GM12892 (cell line): Measurements from ENCODE around the gene DCTN4. TPM values are rescaled to one million over a fixed set of nuclear protein-coding genes. Genes with fewer than 3 reads are reported as not detected.
"Not testable (repeated sequence)": the region's sequence is repeated elsewhere in the genome, so short reads cannot be mapped to it uniquely, and the experiment has no call there.

Experiments used
- DNase-seq: peaks from one replicate; pipeline ENCODE4 v3.0.0; 2011; ENCODE audit not compliant: insufficient read length
- FAIRE-seq: peaks from 2 replicates; lab custom pipeline; 2011; peaks lifted over from hg19 to GRCh38; lab: Jason Lieb, UNC
- POLR2A ChIP-seq: IDR thresholded peaks from 2 replicates; pipeline ENCODE4 v1.6.1; 2011; ENCODE audit warnings: low read depth, low read length, control low read depth
- POLR2AphosphoS5 ChIP-seq: IDR thresholded peaks from 2 replicates; pipeline ENCODE4 v1.6.1; 2011; ENCODE audit warnings: low read depth, low read length, control low read depth
- TAF1 ChIP-seq: IDR thresholded peaks from 2 replicates; pipeline ENCODE4 v1.6.1; 2011; ENCODE audit warnings: low read depth, mild to moderate bottlenecking, control low read depth, low read length, borderline replicate concordance
- polyA plus RNA-seq: library from polyadenylated mRNA; unstranded; fragments of >200 nt; gene quantifications from one replicate; pipeline ENCODE4 v1.2.1, GENCODE V29; 2012; ENCODE audit warnings: missing spikeins, inconsistent platforms; ENCODE audit not compliant: missing spikeins

The DCTN4 gene
- 19.5 TPM for polyA plus RNA-seq

- TF ChIP-seq POLR2AphosphoS5 (peak; percentile 86), TAF1 (peak; percentile 88), POLR2A (peak; percentile 89; the same call in 1 of the 2 replicates)
- FAIRE-seq, result peak; percentile 94
- peak; percentile 73 for DNase-seq
Observed at GRCh38 chr5:150758531-150759333, at the start of gene DCTN4. TSS of gene DCTN4 (minus strand) at chr5:150759017. CDS start at chr5:150758993, 24 bp downstream.

- no peak for TF ChIP-seq POLR2A
- TF ChIP-seq TAF1, result no peak
- TF ChIP-seq POLR2AphosphoS5, result no peak
- no peak for DNase-seq
- FAIRE-seq, result no peak
Observed at GRCh38 chr5:150804388-150804787, 45.6 kb upstream of the DCTN4 start.

GRCh38 chr5:150801117-150801927, 42.5 kb upstream of the DCTN4 start:
- peak; percentile 82 for FAIRE-seq
- DNase-seq, result no peak
- TF ChIP-seq POLR2A (no peak), TAF1 (no peak), POLR2AphosphoS5 (no peak)

GRCh38 chr5:150797384-150797783, 38.6 kb upstream of the DCTN4 start:
- no peak for TF ChIP-seq POLR2AphosphoS5
- no peak for TF ChIP-seq POLR2A
- TF ChIP-seq TAF1, result no peak
- FAIRE-seq (no peak), DNase-seq (no peak)

- no peak for DNase-seq
- FAIRE-seq, result no peak
- TF ChIP-seq TAF1, result no peak
- TF ChIP-seq POLR2AphosphoS5, result no peak
- TF ChIP-seq POLR2A, result no peak
Observed at GRCh38 chr5:150794927-150795326, 36.1 kb upstream of the DCTN4 start.

- not testable (repeated sequence) for FAIRE-seq, DNase-seq
Observed at GRCh38 chr5:150793423-150793888, 34.6 kb upstream of the DCTN4 start.

GRCh38 chr5:150791536-150791935, 32.7 kb upstream of the DCTN4 start:
- TF ChIP-seq TAF1 (no peak), POLR2AphosphoS5 (no peak), POLR2A (no peak)
- DNase-seq, result no peak
- FAIRE-seq, result no peak

GRCh38 chr5:150789943-150790611, 31.3 kb upstream of the DCTN4 start:
- TF ChIP-seq POLR2AphosphoS5, result no peak
- TF ChIP-seq POLR2A, result no peak
- TF ChIP-seq TAF1, result no peak
- DNase-seq (no peak), FAIRE-seq (peak; percentile 84)

GRCh38 chr5:150789450-150789849, 30.6 kb upstream of the DCTN4 start:
- DNase-seq (no peak), FAIRE-seq (no peak)
- no peak for TF ChIP-seq POLR2A
- no peak for TF ChIP-seq POLR2AphosphoS5
- TF ChIP-seq TAF1, result no peak

- FAIRE-seq (no peak), DNase-seq (no peak)
- TF ChIP-seq POLR2A (no peak), POLR2AphosphoS5 (no peak), TAF1 (no peak)
Observed at GRCh38 chr5:150788977-150789376, 30.2 kb upstream of the DCTN4 start.

- TF ChIP-seq TAF1, result no peak
- no peak for TF ChIP-seq POLR2AphosphoS5
- TF ChIP-seq POLR2A, result no peak
- DNase-seq, result no peak
- FAIRE-seq, result no peak
Observed at GRCh38 chr5:150787656-150788055, 28.8 kb upstream of the DCTN4 start.

GRCh38 chr5:150786876-150787275, 28.1 kb upstream of the DCTN4 start:
- no peak for FAIRE-seq
- no peak for DNase-seq
- TF ChIP-seq TAF1 (no peak), POLR2A (no peak), POLR2AphosphoS5 (no peak)
